Endodermal cell (in vitro differentiated cells): ENCODE data around the gene COL1A1. TPM values are rescaled to one million over a fixed set of nuclear protein-coding genes. Genes with fewer than 3 reads are reported as not detected.

Experiments
- DNase-seq: peaks from one replicate; pipeline ENCODE4 v3.0.0-alpha.2; 2017
- H3K27ac ChIP-seq: 2 replicates; pipeline ENCODE4 v1.5.1; 2013; ENCODE audit warnings: mild to moderate bottlenecking, low read depth, low read length, moderate library complexity
- H3K27me3 ChIP-seq: 2 replicates; pipeline ENCODE4 v1.6.1; 2013; ENCODE audit warnings: mild to moderate bottlenecking, low read length, moderate library complexity; ENCODE audit not compliant: insufficient read depth, control insufficient read depth, poor library complexity, severe bottlenecking
- H3K36me3 ChIP-seq: 2 replicates; pipeline ENCODE4 v1.7.0; 2013; ENCODE audit warnings: mild to moderate bottlenecking, low read length, moderate library complexity; ENCODE audit not compliant: control insufficient read depth, insufficient read depth
- H3K4me1 ChIP-seq: one replicate; pipeline ENCODE4 v1.7.0; 2013; ENCODE audit warnings: low read length; ENCODE audit not compliant: control insufficient read depth, insufficient read depth
- H3K4me3 ChIP-seq: 2 replicates; pipeline ENCODE4 v1.5.1; 2013; ENCODE audit warnings: mild to moderate bottlenecking, low read length, moderate library complexity
- H3K9ac ChIP-seq: 2 replicates; pipeline ENCODE4 v1.6.1; 2013; ENCODE audit warnings: mild to moderate bottlenecking, low read length, moderate library complexity; ENCODE audit not compliant: poor library complexity, severe bottlenecking; ENCODE audit errors: extremely low read depth
- H3K9me3 ChIP-seq: 2 replicates; pipeline ENCODE4 v1.6.1; 2013; ENCODE audit warnings: mild to moderate bottlenecking, low read length, moderate library complexity; ENCODE audit not compliant: control insufficient read depth
- H3K27ac Mint-ChIP-seq: 2 replicates; pipeline ENCODE4 v1.8.0; 2020; ENCODE audit warnings: mixed read lengths
- H3K27me3 Mint-ChIP-seq: 2 replicates; pipeline ENCODE4 v1.8.0; 2021; ENCODE audit warnings: mild to moderate bottlenecking, mixed read lengths; ENCODE audit not compliant: insufficient read depth
- H3K36me3 Mint-ChIP-seq: 2 replicates; pipeline ENCODE4 v1.8.0; 2020; ENCODE audit warnings: low read depth, mixed read lengths
- H3K4me1 Mint-ChIP-seq: 2 replicates; pipeline ENCODE4 v1.8.0; 2020; ENCODE audit warnings: mixed read lengths
- H3K4me3 Mint-ChIP-seq: 2 replicates; pipeline ENCODE4 v1.8.0; 2020; ENCODE audit warnings: mild to moderate bottlenecking, moderate library complexity, mixed read lengths
- H3K9me3 Mint-ChIP-seq: 2 replicates; pipeline ENCODE4 v1.8.0; 2020; ENCODE audit warnings: mild to moderate bottlenecking, mixed read lengths
- CTCF ChIP-seq: fragments of 200-600 bp; sonication (generic); conservative IDR thresholded peaks from 2 replicates; pipeline ENCODE4 v1.5.0; 2021; ENCODE audit warnings: antibody characterized with exemption, mild to moderate bottlenecking
- WGBS, 2 experiments: methylation state at CpG; one replicate each; pipeline versions ENCODE4 v1.1.5 to v1.1.7; 2013; ENCODE audit warnings: missing lambda C conversion rate in 2 of 2, mixed read lengths in 1 of 2; ENCODE audit not compliant: insufficient coverage in 1 of 2, insufficient read length in 1 of 2; 5-methylcytosine and 5-hydroxymethylcytosine counted together
- total RNA-seq, 2 donors: library from RNA; stranded (reverse); fragmentation: NEBNext Ultra II Directional in 1 of 2; extraction: Animal tissue kit (Norgen Biotek cat#: 25700) in 1 of 2; gene quantifications; 2 replicates in 1 of 2; 3 replicates in 1 of 2; pipeline ENCODE4 v1.2.1, GENCODE V29; 2021

Gene COL1A1
- total RNA-seq, 2 donors from 2014 or later, result 62.2 to 85.6 TPM

GRCh38 chr17:50200457-50201275 is 765 bp downstream of the COL1A1 start:
- no peaks in the 10 kb centered on the region for H3K9me3 Mint-ChIP-seq
- H3K36me3 ChIP-seq, result no peaks in the 10 kb centered on the region
- H3K9me3 ChIP-seq, result no peaks in the 10 kb centered on the region
- H3K4me3 ChIP-seq, result peak overlapping the region; percentile 74
- H3K27ac Mint-ChIP-seq, result peak overlapping the region; percentile 97
- H3K27me3 ChIP-seq, result peaks cover 23% of the 10 kb centered on the region
- peak; percentile 99 for DNase-seq
- WGBS, 2 experiments, result 4% methylated on average over 26 to 55 of the region's 55 CpGs
- peaks cover 52% of the 10 kb centered on the region for H3K27me3 Mint-ChIP-seq
- TF ChIP-seq CTCF, result peak; percentile 100
- peaks cover 10% of the 10 kb centered on the region for H3K36me3 Mint-ChIP-seq
- no peaks in the 10 kb centered on the region for H3K4me1 ChIP-seq
- no peak overlapping the region for H3K27ac ChIP-seq
- H3K9ac ChIP-seq, result peak overlapping the region; percentile 38
- peaks cover 10% of the 10 kb centered on the region for H3K4me1 Mint-ChIP-seq
- peak overlapping the region; percentile 72 for H3K4me3 Mint-ChIP-seq

GRCh38 chr17:50199803-50200456 is 1.5 kb downstream of the COL1A1 start:
- 9 to 10% methylated on average over 19 to 32 of the region's 36 CpGs for WGBS, 2 experiments
- Mint-ChIP-seq H3K27me3 (peaks cover 44% of the 10 kb centered on the region), H3K4me3 (peak overlapping the region; percentile 72), H3K36me3 (peaks cover 12% of the 10 kb centered on the region), H3K9me3 (no peaks in the 10 kb centered on the region), H3K4me1 (peaks cover 8% of the 10 kb centered on the region), H3K27ac (peak overlapping the region; percentile 97)
- Histone ChIP-seq H3K9me3 (no peaks in the 10 kb centered on the region), H3K4me1 (no peaks in the 10 kb centered on the region), H3K4me3 (peak overlapping the region; percentile 74), H3K27me3 (peaks cover 23% of the 10 kb centered on the region), H3K27ac (no peak overlapping the region), H3K36me3 (no peaks in the 10 kb centered on the region), H3K9ac (peak overlapping the region; percentile 38)
- TF ChIP-seq CTCF, result no peak
- DNase-seq, result peak; percentile 98

- Histone ChIP-seq H3K9ac (peak overlapping the region; percentile 38), H3K27ac (no peak overlapping the region), H3K36me3 (no peaks in the 10 kb centered on the region), H3K4me3 (peak overlapping the region; percentile 74), H3K4me1 (no peaks in the 10 kb centered on the region), H3K27me3 (peaks cover 23% of the 10 kb centered on the region), H3K9me3 (no peaks in the 10 kb centered on the region)
- whole genome bisulfite sequencing, 2 experiments, result 55% methylated on average over 10 to 41 of the region's 41 CpGs
- Mint-ChIP-seq H3K27ac (peak overlapping the region; percentile 97), H3K27me3 (peaks cover 38% of the 10 kb centered on the region), H3K36me3 (peaks cover 12% of the 10 kb centered on the region), H3K4me1 (peaks cover 8% of the 10 kb centered on the region), H3K4me3 (peak overlapping the region; percentile 72), H3K9me3 (no peaks in the 10 kb centered on the region)
- TF ChIP-seq CTCF, result no peak
- DNase-seq, result no peak
Observed at GRCh38 chr17:50199211-50199802, 2.1 kb downstream of the COL1A1 start.
